ENCODE data around the gene ALOX12.
"Not testable (repeated sequence)": the region's sequence is repeated elsewhere in the genome, so short reads cannot be mapped to it uniquely, and the experiment has no call there.

The ALOX12 gene, protein sequence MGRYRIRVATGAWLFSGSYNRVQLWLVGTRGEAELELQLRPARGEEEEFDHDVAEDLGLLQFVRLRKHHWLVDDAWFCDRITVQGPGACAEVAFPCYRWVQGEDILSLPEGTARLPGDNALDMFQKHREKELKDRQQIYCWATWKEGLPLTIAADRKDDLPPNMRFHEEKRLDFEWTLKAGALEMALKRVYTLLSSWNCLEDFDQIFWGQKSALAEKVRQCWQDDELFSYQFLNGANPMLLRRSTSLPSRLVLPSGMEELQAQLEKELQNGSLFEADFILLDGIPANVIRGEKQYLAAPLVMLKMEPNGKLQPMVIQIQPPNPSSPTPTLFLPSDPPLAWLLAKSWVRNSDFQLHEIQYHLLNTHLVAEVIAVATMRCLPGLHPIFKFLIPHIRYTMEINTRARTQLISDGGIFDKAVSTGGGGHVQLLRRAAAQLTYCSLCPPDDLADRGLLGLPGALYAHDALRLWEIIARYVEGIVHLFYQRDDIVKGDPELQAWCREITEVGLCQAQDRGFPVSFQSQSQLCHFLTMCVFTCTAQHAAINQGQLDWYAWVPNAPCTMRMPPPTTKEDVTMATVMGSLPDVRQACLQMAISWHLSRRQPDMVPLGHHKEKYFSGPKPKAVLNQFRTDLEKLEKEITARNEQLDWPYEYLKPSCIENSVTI

DNA sequence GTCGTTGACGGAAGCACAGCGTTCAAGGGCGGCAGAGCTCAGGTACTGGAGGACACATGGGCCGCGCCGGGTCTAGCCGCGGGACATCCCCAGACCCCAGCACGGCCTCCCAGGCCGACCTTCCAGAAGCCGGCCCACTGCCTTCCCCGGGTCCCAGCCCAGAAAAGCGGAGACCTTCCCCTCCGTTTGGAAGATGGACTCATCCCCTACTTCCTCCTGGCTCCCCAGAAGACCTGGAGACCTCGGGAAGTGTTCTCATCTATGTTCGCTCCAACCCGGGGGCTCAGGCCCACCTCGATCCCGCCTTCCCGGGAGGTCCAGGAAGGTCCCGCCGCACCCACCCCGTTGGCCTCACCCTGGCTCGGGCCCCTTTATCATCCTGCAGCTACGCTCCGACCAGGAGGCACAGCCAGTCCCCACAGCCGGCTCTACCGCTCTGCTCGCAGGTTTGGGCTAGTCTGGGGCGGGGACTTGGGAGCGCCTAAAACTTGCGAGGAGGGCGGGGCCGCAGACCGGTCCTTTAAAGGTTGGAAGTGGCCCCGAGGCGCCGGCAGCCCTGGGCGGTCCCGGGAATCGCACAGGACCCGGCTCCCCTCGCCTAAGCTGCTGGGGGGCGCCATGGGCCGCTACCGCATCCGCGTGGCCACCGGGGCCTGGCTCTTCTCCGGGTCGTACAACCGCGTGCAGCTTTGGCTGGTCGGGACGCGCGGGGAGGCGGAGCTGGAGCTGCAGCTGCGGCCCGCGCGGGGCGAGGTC lies at the start of gene ALOX12:
TSS of gene ALOX12 (plus strand) at position 550 of the 756 bp plus-strand sequence. CDS start at position 619, 69 bp downstream.
- ATAC-seq (replicated peaks) (peak; percentile 48 to 51), DNase-seq (no peak)
- Mint-ChIP-seq H3K4me3 (peak within 1 kb of the TSS; percentile 32 to 44), H3K4me1 (peaks cover 12 to 17% of the 10 kb centered on the region in 2 donors), H3K36me3 (peaks cover 38 to 51% of the 10 kb centered on the region in 2 donors), H3K27me3 (no peaks in the 10 kb centered on the region), H3K27ac (peak within 1 kb of the TSS; percentile 20), H3K9me3 (no peaks in the 10 kb centered on the region)

DNA sequence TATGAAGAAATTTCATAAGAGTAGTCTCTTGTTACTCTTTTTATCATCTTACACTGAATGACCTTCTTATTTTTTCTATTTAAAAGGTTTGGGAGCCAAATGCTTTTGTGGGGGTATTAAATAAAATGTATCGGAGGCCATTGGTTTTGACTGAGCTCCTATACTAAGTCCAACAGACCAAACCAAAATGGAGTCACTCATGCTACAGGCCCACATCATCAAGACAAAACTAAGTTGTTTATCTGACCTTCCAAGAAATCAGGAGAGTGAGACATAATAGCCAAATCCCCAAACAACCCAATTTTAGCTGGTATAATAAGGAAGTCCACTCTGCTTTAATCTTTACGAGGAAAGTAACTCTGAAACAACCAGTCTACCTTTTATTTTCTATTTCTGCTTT lies 48.1 kb upstream of the ALOX12 start:
- Mint-ChIP-seq H3K36me3 (peaks cover 2 to 5% of the 10 kb centered on the region in 2 donors), H3K27ac (no peak overlapping the region), H3K27me3 (no peaks in the 10 kb centered on the region), H3K9me3 (peaks cover 2 to 3% of the 10 kb centered on the region in 2 donors), H3K4me1 (peaks cover 0 to 6% of the 10 kb centered on the region in 2 donors), H3K4me3 (no peak overlapping the region)
- ATAC-seq (replicated peaks) = no peak
- no peak for DNase-seq

DNA sequence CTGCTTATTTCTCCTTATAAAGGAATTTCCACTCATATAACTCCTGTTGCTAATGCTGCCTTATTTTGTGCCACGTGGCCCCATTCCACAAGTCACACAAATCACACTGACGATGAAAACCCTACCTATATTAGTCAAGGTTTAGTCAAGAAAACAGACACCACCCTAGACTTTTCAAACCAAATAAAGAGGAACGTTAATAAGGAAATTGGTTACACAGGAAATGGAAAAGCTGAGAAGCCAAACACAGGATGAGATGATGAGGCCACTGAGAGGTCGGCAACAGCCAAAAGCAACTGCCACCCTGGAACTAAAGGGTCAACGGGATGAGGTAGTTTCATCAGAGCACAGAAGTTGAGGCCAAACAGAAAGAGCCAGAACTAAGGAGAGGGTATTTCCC lies 47.3 kb upstream of the ALOX12 start:
- Mint-ChIP-seq H3K27ac (no peak overlapping the region), H3K9me3 (peaks cover 2 to 3% of the 10 kb centered on the region in 2 donors), H3K4me3 (no peak overlapping the region), H3K4me1 (peaks cover 0 to 6% of the 10 kb centered on the region in 2 donors), H3K27me3 (no peaks in the 10 kb centered on the region), H3K36me3 (peaks cover 2 to 5% of the 10 kb centered on the region in 2 donors)
- DNase-seq = no peak
- no peak for ATAC-seq (replicated peaks)

DNA sequence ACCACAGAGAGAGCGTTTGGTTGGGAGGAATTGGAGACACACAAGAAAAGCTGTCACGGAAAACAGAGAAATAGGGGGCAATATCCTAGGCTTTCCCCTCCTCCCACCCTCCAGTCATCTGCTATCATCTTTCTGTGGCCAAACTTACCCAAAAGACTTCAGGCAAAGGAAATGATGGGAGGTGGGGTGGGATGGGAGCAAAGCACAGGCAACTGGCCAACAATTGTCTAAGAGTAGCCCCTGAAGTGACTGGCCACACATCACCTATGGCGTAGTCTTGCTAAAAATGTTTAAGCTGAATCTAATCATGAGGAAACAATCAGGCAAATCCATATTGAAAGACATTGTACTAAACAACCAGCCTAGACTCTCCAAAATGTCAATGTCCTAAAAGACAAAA lies 46.9 kb upstream of the ALOX12 start:
- Mint-ChIP-seq H3K4me1 (peaks cover 0 to 6% of the 10 kb centered on the region in 2 donors), H3K27ac (no peak overlapping the region), H3K4me3 (no peak overlapping the region), H3K9me3 (peaks cover 2 to 3% of the 10 kb centered on the region in 2 donors), H3K27me3 (no peaks in the 10 kb centered on the region), H3K36me3 (peaks cover 2 to 5% of the 10 kb centered on the region in 2 donors)
- ATAC-seq (replicated peaks) (no peak), DNase-seq (no peak)

DNA sequence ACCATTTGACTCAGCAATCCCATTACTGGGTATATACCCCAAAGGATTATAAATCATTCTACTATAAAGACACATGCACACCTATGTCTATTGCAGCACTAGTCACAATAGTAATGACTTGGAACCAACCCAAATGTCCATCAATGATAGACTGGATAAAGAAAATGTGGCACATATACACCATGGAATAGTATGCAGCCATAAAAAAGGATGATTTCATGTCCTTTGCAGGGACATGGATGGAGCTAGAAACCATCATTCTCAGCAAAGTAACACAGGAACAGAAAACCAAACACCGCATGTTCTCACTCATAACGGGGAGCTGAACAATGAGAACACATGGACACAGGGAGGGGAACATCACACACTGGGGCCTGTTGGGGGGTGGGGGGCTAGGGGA lies 44.9 kb upstream of the ALOX12 start:
- H3K4me3 Mint-ChIP-seq; H3K27me3 Mint-ChIP-seq; H3K36me3 Mint-ChIP-seq; ATAC-seq (replicated peaks); H3K27ac Mint-ChIP-seq; DNase-seq; H3K4me1 Mint-ChIP-seq; H3K9me3 Mint-ChIP-seq: not testable (repeated sequence)

DNA sequence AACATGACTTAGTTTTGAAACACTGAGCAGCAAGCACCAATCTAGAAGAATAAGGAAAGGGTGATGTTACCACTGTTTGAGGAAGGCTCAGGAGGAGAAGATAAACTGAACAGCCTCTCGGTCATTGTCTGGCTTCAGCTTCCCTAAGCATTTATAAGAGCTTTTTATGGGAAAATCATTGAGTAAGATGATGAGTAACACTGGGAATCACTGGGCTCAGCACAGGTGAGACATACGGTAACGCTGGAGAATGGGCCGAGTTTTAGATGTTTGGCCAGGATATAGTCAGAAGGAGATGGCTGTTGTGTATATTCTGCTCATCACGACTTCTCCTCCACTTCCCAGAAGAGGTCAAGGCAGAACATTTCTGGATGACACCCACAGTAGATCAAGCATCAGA lies 42.2 kb upstream of the ALOX12 start:
- Mint-ChIP-seq H3K4me3 (no peak overlapping the region), H3K27ac (no peak overlapping the region), H3K4me1 (peaks cover 0 to 2% of the 10 kb centered on the region in 2 donors), H3K36me3 (peaks cover 3 to 5% of the 10 kb centered on the region in 2 donors), H3K27me3 (no peaks in the 10 kb centered on the region), H3K9me3 (peaks cover 2 to 3% of the 10 kb centered on the region in 2 donors)
- DNase-seq = no peak
- no peak for ATAC-seq (replicated peaks)

DNA sequence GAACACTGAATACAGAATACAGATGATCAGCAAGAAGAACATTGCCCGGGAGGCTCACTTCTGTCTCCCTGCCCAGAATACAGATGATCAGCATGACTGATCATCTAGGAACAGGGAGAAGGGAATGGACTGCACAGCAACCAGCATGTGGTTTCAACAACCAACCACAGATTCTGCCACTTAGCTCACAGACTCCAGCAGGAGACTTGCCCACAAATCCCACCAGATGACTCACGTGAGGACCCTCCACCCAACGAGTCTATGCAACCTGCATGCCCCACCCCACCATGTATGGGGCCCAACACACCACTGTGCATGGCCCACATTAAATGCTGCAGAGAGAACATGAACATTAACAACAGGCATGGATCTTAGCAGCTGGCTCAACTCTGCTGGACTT lies 36.1 kb upstream of the ALOX12 start:
- DNase-seq (no peak), ATAC-seq (replicated peaks) (no peak)
- Mint-ChIP-seq H3K9me3 (peaks cover 0 to 2% of the 10 kb centered on the region in 2 donors), H3K4me3 (no peak overlapping the region), H3K27ac (no peak overlapping the region), H3K27me3 (no peaks in the 10 kb centered on the region), H3K4me1 (no peaks in the 10 kb centered on the region), H3K36me3 (peaks cover 1 to 7% of the 10 kb centered on the region in 2 donors)

DNA sequence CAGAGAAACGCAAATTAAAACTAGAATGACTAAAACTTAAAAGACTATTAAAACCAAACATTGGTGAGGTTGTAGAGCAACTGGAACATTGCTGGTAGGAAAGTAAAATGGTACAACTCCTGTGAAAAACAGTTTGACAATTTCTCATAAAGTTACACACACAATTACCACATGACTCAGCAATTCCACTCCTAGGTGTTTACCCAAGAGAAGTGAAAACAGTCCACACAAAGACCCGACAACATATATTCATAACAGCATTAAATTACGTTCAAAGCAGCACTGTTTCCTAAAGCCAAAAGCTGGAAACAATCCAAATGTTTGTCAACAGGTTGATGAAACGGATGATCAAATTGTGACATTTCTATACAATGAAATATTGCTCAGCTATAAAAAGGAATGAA lies 26.5 kb upstream of the ALOX12 start:
- ATAC-seq (replicated peaks) (peak in 1 of 2 donors; percentile 33), DNase-seq (no peak)
- peaks cover 0 to 4% of the 10 kb centered on the region in 2 donors for H3K36me3 Mint-ChIP-seq
- no peak overlapping the region for H3K4me3 Mint-ChIP-seq
- no peaks in the 10 kb centered on the region for H3K27me3 Mint-ChIP-seq
- H3K4me1 Mint-ChIP-seq = no peaks in the 10 kb centered on the region
- no peak overlapping the region for H3K27ac Mint-ChIP-seq
- no peaks in the 10 kb centered on the region for H3K9me3 Mint-ChIP-seq

DNA sequence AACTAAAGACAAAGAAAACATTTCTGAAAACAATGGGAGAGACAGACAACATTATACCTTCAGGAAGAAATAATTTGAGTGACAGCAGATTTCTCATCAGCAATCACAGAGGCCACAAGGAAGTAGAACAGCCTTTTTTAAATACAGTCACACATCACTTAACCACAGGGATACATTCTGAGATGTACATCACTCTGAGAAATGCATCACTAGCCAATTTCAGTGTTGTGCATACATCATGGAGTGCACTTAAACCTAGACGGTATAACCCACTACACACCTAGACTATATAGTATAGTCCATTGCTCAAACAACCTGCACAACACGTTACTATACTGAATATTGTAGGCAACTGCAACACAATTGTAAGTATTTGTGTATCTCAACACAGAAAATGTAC lies 24.9 kb upstream of the ALOX12 start:
- no peak overlapping the region for H3K27ac Mint-ChIP-seq
- DNase-seq (no peak), ATAC-seq (replicated peaks) (no peak)
- no peaks in the 10 kb centered on the region for H3K27me3 Mint-ChIP-seq
- no peaks in the 10 kb centered on the region for H3K4me1 Mint-ChIP-seq
- no peak overlapping the region for H3K4me3 Mint-ChIP-seq
- peaks cover 0 to 2% of the 10 kb centered on the region in 2 donors for H3K36me3 Mint-ChIP-seq
- H3K9me3 Mint-ChIP-seq = no peaks in the 10 kb centered on the region

DNA sequence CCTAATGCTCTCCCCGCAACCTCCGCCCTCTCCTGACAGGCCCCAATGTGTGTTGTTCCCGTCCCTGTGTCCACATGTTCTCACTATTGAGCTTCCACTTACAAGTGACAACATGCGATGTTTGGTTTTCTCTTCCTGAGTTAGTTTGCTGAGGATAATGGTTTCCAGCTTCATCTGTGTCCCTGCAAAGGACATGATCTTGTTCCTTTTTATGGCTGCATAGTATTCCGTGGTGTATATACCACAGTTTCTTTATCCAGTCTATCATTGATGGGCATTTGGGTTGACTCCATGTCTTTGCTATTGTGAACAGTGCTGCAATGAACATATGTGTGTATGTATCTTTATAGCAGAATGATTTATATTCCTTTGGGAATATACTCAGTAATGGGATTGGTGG lies 16.4 kb upstream of the ALOX12 start:
- H3K36me3 Mint-ChIP-seq; ATAC-seq (replicated peaks); H3K27ac Mint-ChIP-seq; DNase-seq; H3K9me3 Mint-ChIP-seq; H3K27me3 Mint-ChIP-seq; H3K4me3 Mint-ChIP-seq; H3K4me1 Mint-ChIP-seq: not testable (repeated sequence)

DNA sequence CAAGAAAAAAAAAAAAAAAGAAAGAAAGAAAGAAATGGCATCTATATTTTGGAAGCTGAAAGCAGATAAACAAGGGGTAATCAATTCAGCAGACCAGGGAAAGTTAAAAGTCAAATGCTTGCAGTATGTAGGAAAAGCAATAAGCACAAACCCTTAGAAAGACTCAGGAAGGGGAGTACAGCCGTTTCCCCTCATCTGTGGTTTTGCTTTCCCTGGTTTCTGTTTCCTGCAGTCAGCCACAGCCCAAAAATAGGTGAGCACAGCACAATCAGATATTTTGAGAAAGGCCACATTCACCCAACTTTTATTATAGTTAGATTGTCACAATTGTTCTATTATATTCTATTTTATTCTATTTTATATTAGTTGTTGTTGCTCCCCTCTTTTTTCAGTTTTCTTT lies 14.4 kb upstream of the ALOX12 start:
- no peak for ATAC-seq (replicated peaks)
- no peak overlapping the region for H3K27ac Mint-ChIP-seq
- no peak for DNase-seq
- peaks cover 4% of the 10 kb centered on the region in 2 donors for H3K36me3 Mint-ChIP-seq
- no peak overlapping the region for H3K4me3 Mint-ChIP-seq
- H3K9me3 Mint-ChIP-seq = peaks cover 3% of the 10 kb centered on the region in 2 donors
- peaks cover 0 to 7% of the 10 kb centered on the region in 2 donors for H3K4me1 Mint-ChIP-seq
- no peaks in the 10 kb centered on the region for H3K27me3 Mint-ChIP-seq

DNA sequence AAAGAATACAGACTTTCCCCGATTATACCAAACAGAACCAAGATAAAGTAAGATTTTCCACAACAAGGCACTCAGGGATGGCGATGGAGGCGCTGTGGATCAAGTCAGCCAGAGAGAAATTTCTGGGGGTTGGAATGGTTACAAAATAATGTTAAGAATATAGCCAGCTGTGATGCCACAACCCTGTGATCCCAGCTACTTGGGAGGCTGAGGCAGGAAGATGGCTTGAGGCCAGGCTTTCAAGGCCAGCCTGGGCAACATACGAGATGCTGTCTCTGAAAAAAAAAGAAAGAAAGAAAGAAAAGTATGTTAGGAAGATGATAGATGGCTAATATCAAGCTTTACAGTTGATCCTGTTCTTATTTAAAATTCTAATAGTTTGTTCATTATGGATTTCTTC lies 10.6 kb upstream of the ALOX12 start:
- no peaks in the 10 kb centered on the region for H3K9me3 Mint-ChIP-seq
- H3K27me3 Mint-ChIP-seq = no peaks in the 10 kb centered on the region
- no peak overlapping the region for H3K4me3 Mint-ChIP-seq
- no peak overlapping the region for H3K27ac Mint-ChIP-seq
- DNase-seq = no peak
- peaks cover 0 to 7% of the 10 kb centered on the region in 2 donors for H3K4me1 Mint-ChIP-seq
- H3K36me3 Mint-ChIP-seq = no peaks in the 10 kb centered on the region
- ATAC-seq (replicated peaks) = no peak

DNA sequence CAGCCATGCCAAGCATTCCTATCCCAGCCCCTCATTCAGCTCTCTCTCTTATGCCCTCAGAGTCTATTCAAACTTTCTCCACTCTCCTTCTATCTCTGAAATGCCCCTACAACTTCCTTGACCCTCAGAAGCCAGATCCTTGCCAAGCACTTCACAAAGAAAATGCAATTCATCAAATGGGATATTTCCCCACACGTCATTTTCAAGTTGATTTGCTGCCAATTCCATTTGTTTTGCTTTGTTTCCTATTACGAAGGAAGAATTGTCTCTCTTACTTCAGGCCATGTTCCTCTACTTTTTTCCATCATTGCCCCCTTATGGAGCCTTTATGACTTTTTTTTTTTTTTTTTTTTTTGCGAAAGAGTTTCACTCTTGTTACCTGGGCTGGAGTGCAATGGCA lies 9.2 kb upstream of the ALOX12 start:
- no peak overlapping the region for H3K4me3 Mint-ChIP-seq
- H3K27ac Mint-ChIP-seq = no peak overlapping the region
- no peak for ATAC-seq (replicated peaks)
- no peak for DNase-seq
- peaks cover 0 to 5% of the 10 kb centered on the region in 2 donors for H3K4me1 Mint-ChIP-seq
- H3K27me3 Mint-ChIP-seq = no peaks in the 10 kb centered on the region
- H3K9me3 Mint-ChIP-seq = no peaks in the 10 kb centered on the region
- peaks cover 0 to 2% of the 10 kb centered on the region in 2 donors for H3K36me3 Mint-ChIP-seq

DNA sequence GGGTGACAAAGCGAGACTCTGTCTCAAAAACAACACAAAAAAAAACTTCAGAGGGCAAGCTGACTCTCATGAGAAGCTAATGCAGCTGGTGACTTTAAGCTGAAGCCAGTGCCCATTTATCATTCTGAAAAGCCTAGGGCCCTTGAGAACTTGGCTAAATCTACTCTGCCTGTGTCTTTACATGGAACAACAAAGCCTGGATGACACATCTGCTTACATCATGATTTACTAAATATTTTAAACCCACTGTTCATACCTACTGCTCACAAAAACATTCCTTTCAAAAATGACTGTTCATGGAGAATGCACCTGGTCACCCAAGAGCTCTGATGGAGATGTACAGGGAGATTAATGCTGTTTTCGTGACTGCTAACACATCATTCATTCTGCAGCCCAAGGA lies 6.1 kb upstream of the ALOX12 start:
- Mint-ChIP-seq H3K4me3 (no peak overlapping the region), H3K4me1 (peaks cover 5 to 13% of the 10 kb centered on the region in 2 donors), H3K36me3 (peaks cover 9 to 10% of the 10 kb centered on the region in 2 donors), H3K27me3 (no peaks in the 10 kb centered on the region), H3K27ac (no peak overlapping the region), H3K9me3 (no peaks in the 10 kb centered on the region)
- DNase-seq (no peak), ATAC-seq (replicated peaks) (no peak)

Data from stimulated activated naive B cell treated with anti-CD40 and anti-IgM and Interleukin-4, amounts not matched to agents 10 μg/mL and 1 μg/mL and 100 μg/mL, for 72 hours (primary cell).